Stimulated activated CD8-positive, alpha-beta memory T cell treated with anti-CD3 and anti-CD28 coated beads, Interleukin-12 subunit alpha, Interleukin-12 subunit beta, amount 100 ng/mL, for 4 hours (primary cell): ENCODE data around the gene ESD.
"Not testable (repeated sequence)": the region's sequence is repeated elsewhere in the genome, so short reads cannot be mapped to it uniquely, and the experiment has no call there.

Experiments
- DNase-seq: peaks from one replicate; pipeline ENCODE4 v3.0.0-alpha.2; 2020; ENCODE audit warnings: low read depth

ESD gene

DNA sequence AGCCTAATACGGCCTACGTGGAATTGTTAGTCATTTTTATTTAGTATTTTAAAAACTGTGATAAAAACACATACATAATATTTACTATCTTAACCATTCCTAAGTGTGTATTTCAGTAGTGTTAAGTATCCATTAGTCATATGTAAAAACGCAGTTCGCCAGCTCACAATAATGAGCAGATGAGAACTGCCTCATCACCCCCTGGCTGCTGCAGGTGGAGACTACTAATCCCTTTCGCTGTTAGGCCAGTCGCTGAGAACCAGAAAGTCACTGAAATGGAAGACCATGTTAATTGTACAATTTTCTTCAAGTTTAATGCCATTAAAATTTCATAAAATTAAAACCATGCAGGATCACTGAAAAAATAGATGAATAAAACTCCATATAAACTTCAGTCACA lies 1.6 kb downstream of the ESD start:
- no peak for DNase-seq

DNA sequence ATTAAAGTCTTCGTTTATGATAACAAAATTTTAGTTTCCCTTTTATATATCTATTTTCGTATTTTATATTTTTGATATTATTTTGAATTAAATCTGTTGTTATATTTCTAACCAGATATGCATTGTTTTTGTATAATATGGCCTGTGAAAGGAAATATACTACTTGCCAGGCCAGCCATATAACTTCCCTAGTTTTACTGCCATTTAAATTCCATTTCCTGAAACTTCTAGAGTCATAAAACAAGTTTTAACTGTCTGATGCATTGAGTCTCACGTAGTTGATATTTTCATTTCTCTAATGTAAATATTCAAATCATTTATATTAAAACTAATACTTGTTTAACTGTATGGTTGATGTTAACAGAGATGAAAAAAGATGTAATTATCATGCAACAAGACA lies 13.5 kb downstream of the ESD start:
- no peak for DNase-seq

DNA sequence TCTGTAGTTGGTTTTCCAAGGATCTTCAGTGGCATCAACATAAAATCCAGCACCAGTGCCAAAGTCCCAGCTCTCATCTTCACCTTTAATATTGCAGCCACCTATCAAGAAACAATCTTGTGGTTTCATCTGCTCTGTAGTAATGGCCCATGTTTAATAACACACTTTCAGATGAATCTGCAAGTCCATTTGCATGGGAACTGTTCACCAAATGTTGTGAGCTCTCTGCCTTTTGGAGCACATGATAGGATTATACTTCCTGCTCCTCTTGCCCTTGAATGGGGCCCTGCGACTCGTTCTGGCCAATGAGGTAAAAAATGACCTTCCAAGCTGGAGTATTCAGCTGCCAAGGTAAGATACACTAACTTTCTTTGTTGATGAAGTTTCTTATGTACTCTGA lies 14.3 kb downstream of the ESD start:
- DNase-seq: no peak

DNA sequence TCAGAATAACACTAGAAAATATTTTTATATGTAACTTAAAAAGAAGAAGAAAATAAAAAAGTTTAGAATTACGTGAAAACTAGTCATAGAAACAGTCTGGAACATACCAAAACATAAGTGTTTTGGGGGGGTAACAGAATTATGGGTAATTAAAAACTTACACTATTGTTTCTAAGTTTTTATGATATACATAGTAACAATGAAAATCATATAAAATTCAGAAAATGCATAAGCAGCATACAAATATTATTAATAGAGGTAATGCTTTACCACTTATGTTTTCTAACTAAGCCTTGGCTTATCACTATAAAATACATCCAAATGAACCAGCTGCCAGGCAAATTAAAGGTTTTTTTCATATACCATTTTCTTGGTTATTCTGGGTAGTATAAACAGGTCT lies 14.9 kb downstream of the ESD start:
- DNase-seq: no peak

DNA sequence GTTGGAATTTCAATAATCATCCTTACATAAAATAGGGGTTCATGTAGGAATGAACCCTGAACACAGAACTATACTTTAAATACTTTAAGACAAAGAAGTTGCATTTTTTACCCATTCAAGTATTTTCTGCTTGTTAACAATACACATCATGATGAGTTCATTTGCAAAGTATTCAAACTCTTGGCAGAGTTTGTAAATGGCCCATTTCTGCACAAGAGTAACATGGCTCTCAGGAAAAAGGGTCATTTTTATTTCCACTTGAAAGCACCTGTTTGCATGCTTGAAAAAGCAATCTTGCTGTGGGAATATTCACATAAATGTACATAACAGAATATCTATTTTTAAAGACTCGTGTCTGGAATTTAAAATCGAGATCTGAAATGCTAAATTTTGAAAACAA lies 18.1 kb downstream of the ESD start:
- no peak for DNase-seq

DNA sequence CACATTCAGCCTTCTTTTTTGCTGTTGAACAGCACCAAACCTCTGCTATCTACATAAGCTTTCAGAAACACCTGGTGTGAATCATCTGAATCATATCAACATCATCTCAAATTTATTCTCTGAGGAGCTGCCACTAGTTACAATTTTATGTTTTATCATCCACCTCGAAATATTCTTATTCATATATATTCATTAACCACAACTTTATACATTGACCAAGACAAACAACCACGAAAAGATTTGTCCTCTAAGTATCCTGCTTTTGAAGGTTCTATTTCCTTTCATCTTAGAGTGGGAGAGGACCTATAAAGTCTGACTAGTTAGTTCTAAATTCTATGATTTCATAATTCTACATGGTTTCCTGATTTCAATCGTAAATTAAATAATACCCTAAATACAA lies 18.9 kb downstream of the ESD start:
- DNase-seq: no peak

DNA sequence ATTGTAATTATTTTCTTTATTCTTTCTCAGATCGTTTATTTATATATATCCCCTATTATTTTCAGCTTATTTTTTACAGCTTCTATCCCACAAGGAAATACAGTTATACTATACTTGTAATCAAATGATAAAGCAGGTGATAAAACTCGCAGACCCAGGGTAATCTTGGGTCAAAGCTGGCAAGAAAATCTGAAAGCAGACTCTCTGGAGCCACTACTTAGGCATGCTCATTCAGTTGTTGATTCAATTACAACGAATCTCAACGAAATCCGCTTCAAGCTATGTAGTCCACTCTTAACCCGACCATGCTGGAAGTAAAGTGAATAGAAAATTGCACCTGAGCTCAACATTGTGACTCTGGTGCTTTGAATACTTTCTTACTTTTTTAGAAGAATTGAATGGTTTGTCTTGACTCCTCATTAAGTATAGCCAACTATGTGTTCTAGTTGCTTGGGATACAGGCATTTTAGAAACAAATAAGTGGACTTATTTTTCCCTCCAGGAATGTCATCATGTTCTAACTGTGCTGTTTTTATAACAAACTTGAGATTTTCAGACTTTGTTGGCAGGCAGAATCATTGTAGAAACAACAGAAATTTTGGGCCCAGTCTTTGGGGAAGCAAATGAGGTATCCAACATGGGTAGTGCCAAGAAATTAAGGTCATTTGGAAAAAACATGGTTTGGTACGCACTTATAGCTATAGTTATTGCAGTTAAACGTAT lies 21.4 kb downstream of the ESD start:
- DNase-seq: no peak

DNA sequence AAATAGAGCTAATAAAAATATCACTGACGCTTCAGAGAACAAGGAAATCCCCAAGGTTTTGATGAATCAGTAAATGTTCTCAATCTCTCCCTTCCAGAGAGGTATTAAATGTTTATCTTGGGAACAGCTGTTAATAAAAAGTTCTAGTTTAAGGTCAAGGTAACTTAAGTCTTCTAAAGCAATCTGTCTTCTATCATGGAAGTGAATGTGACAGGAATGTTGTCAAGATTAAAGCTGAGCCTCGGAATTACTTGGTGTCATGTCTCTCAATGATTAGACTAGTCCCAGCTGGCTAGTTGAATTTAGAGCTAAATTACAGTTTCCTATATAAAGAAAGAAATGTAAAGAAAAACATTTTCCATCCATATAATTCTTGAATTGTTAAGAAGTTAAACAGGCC lies 23.4 kb downstream of the ESD start:
- DNase-seq: no peak

- no peak for DNase-seq
These were observed 25.3 kb downstream of the ESD start for GRCh38 chr13:46771693-46772092.

- DNase-seq: not testable (repeated sequence)
These were observed 27.0 kb downstream of the ESD start for GRCh38 chr13:46769925-46770324.

DNA sequence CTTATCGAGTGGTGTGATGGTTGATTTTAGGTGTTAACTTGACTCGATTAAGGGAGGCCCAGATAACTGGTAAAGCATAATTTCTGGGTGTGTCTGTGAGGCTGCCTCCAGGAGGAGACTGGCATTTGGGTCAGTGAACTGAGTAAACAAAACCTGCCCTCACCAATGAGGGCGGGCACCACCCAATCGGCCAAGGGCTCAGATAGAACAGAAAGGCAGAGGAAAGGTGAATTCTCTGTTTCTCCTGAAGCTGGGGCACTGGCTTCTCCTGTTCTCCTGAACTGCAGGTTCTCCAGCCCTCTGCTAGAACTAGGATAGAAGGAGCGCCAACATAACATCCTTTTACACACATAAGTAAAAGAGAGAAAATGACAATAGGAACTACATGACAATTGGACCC lies 35.1 kb downstream of the ESD start:
- DNase-seq: no peak

DNA sequence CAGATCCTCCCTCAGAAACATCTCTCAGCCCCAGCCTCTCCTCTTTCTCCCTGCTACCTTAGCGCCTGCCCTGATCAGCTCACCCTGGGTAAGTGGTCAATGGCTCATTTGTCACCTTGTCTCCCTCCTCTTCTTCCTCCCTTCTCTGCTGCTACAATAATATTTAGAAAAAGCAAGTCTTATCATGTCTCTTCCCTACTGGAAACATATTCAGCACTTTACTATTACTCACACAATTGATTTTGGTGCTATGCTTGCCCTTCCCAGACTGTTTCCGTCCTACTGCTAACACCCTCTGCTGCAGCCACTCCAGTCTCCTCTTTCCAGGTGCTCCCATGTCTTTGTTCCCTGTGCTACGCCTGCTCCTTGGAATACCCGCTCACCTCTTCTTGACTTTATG lies 35.8 kb downstream of the ESD start:
- no peak for DNase-seq

- DNase-seq: no peak
These were observed 37.1 kb downstream of the ESD start for GRCh38 chr13:46759846-46760245.

- no peak for DNase-seq
These were observed 39.3 kb downstream of the ESD start for GRCh38 chr13:46757640-46758039.

DNA sequence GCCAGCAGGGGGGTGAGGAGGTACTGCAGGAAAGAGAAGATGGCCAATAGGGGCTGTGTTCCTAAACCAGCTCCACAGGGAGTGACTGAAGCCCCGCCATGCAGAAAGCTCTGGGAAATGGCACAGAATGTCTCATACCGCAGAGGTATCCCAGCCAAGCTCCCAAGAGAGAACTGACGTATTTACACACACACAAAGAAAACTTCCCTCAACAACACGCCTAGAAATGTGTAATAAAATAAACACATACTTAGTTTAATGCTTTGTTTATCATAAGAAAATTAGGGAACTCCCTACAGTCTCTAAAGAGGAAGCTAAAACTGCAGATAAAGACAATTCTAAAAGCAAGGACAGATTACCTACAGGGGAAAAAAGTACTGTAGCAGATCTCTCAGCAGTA lies 40.0 kb downstream of the ESD start:
- no peak for DNase-seq

GRCh38 chr13:46755508-46755907 lies 41.5 kb downstream of the ESD start:
- not testable (repeated sequence) for DNase-seq

- DNase-seq: no peak
These were observed 42.1 kb downstream of the ESD start for GRCh38 chr13:46754812-46755211.

DNA sequence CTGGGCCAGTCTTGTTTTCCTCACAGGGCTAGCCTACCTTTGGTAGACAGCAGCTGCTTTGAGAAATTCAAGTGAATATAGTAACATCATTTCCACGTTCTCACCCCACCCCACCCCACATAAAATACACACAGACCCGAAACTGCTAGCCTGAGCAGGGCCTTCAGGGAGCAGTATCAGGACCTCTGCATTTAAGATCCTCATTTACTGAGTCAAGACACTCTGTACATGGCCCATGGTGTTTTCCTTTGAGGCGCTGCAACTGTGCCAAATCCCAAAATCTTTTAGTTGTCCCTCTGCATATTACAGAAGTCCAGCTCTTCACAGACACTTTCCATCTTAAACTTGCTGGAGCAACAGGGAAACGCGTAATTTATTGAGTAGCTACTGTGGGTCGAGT lies 43.0 kb downstream of the ESD start:
- DNase-seq: no peak

DNA sequence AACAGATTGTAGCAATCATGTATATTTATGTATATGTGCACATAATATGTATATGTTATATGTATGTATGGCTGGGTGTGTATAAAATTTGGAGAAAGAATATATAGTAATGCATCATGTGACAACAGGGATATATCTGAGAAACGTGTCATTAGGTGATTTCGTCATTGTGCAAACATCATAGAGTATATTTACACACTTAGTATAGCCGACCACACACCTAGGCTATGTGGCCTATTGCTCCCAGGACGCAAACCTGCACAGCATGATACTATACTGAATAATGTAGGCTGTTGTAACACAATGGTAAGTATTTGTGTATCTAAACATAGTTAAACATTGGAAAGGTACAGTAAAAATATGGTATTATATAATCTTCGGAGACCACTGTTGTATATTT lies 43.8 kb downstream of the ESD start:
- no peak for DNase-seq

DNA sequence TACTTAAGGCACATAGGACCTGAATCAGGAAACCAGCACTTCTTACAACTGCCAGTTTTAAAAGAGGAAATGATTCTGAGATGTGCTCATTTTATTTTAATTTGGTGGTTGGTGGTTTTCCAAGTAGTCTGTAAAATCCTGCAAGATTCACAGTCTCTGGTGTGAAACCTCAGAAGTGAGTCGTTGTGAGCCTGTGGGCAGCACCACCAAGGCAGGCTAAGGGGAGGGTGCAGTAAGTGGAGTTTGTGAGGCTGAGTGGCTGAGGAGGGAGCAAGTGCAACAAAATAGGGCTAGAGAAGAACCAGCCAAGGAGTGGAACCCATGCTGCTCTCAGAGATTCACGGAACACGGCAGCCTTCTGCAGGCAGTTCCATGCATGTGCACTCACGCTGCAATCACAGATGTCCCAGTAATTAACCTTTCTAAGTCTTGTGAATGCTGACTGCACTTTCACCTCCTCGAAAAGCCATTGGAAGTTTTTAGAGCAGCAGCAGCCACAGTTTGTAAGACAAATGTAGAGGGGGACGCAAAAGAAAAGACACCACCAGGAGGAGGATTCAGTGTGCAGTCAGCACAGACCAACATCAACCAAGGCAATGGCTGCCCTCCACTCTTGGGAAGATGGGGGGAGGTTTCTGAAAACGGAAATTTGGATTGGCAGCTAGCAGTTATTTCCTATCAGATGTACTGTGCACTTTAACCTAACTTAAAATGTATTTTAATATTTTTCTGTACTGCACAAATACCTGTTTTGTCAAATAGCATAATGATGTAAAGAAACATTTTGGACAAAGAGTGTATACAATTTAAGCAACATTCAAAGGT lies 44.9 kb downstream of the ESD start:
- DNase-seq: peak; percentile 43

- DNase-seq: no peak
These were observed 47.0 kb downstream of the ESD start for GRCh38 chr13:46749951-46750350.

- no peak for DNase-seq
These were observed 48.7 kb downstream of the ESD start for GRCh38 chr13:46748300-46748699.

GRCh38 chr13:46747031-46747820 lies 49.7 kb downstream of the ESD start:
- DNase-seq: no peak
